Osteocyte (in vitro differentiated cells): Measurements from ENCODE around the gene NPHS1. TPM values are rescaled to one million over a fixed set of nuclear protein-coding genes. Genes with fewer than 3 reads are reported as not detected.
A peak's percentile ranks its signal among the peaks of the same experiment; 100 is the strongest.
"Not testable (repeated sequence)": the region's sequence is repeated elsewhere in the genome, so short reads cannot be mapped to it uniquely, and the experiment has no call there.

Source experiments
- DNase-seq: peaks from one replicate; pipeline ENCODE4 v3.0.0; 2021; ENCODE audit warnings: mixed read lengths; ENCODE audit not compliant: unreplicated experiment; ENCODE audit errors: extremely low spot score
- H3K27ac Mint-ChIP-seq: one replicate; pipeline ENCODE4 v1.8.0; 2021; ENCODE audit warnings: mild to moderate bottlenecking, mixed read lengths; ENCODE audit not compliant: unreplicated experiment
- H3K27me3 Mint-ChIP-seq: one replicate; pipeline ENCODE4 v1.8.0; 2021; ENCODE audit warnings: mixed read lengths; ENCODE audit not compliant: unreplicated experiment
- H3K36me3 Mint-ChIP-seq: one replicate; pipeline ENCODE4 v1.8.0; 2021; ENCODE audit warnings: mixed read lengths; ENCODE audit not compliant: unreplicated experiment
- H3K4me1 Mint-ChIP-seq: one replicate; pipeline ENCODE4 v1.8.0; 2021; ENCODE audit warnings: mixed read lengths; ENCODE audit not compliant: unreplicated experiment
- H3K4me3 Mint-ChIP-seq: one replicate; pipeline ENCODE4 v1.8.0; 2021; ENCODE audit warnings: mild to moderate bottlenecking, moderate library complexity, mixed read lengths; ENCODE audit not compliant: unreplicated experiment
- H3K9me3 Mint-ChIP-seq: one replicate; pipeline ENCODE4 v1.8.0; 2021; ENCODE audit warnings: mixed read lengths; ENCODE audit not compliant: unreplicated experiment
- total RNA-seq: library from RNA; stranded (reverse); gene quantifications from 2 replicates; pipeline ENCODE4 v1.2.1, GENCODE V29; 2021
- TF ChIP-seq, protein P1 (sequence below): fragments of 200-600 bp; sonication (generic); IDR thresholded peaks from 2 replicates; pipeline ENCODE4 v1.5.0; 2021; ENCODE audit warnings: antibody characterized with exemption, mild to moderate bottlenecking, moderate library complexity

Gene NPHS1
- total RNA-seq, 1 donor from 2014 or later, result not detected

DNA sequence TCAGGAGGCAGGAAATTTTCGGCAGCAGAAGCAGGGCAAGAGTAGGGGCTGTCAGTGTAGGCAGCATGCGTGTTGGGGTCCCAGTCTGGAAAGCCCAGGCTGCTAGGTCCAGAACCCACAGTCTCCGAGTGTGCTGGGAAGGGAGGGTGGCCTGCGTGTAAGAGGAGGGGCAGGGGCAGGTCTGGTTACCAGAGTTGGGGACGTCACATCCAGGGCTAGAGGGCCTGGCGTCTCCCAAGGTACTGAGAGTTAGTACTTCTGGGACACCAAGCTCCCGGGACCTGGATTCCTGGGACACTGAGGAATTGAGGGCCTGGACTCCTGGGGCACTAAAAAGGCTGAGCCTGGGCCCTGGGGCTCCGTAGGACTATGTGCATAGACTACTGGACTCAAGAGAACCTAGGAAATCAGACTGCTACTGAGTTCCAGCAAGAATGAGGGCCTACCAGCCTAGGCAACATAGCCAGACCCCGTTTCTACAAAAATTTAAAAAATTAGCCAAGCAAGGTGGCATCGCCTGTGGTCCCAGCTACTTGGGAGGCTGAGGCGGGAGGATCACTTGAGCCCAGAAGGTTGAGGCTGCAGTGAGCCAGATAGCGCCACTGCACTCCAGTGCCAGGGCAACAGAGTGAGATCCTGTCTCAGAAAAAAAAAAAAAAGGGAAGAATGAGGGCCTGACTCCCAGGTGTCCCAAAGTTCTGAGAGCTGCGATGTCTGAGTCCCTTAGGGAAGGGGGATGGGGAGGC is 45.6 kb upstream of the NPHS1 start:
- Mint-ChIP-seq H3K9me3 (no peaks in the 10 kb centered on the region), H3K36me3 (peaks cover 7% of the 10 kb centered on the region), H3K27me3 (no peaks in the 10 kb centered on the region), H3K4me3 (peak overlapping the region; percentile 91), H3K27ac (peak overlapping the region; percentile 69), H3K4me1 (peaks cover 23% of the 10 kb centered on the region)
- DNase-seq, result no peak
- TF ChIP-seq, protein P1, sequence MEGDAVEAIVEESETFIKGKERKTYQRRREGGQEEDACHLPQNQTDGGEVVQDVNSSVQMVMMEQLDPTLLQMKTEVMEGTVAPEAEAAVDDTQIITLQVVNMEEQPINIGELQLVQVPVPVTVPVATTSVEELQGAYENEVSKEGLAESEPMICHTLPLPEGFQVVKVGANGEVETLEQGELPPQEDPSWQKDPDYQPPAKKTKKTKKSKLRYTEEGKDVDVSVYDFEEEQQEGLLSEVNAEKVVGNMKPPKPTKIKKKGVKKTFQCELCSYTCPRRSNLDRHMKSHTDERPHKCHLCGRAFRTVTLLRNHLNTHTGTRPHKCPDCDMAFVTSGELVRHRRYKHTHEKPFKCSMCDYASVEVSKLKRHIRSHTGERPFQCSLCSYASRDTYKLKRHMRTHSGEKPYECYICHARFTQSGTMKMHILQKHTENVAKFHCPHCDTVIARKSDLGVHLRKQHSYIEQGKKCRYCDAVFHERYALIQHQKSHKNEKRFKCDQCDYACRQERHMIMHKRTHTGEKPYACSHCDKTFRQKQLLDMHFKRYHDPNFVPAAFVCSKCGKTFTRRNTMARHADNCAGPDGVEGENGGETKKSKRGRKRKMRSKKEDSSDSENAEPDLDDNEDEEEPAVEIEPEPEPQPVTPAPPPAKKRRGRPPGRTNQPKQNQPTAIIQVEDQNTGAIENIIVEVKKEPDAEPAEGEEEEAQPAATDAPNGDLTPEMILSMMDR, result no peak

DNA sequence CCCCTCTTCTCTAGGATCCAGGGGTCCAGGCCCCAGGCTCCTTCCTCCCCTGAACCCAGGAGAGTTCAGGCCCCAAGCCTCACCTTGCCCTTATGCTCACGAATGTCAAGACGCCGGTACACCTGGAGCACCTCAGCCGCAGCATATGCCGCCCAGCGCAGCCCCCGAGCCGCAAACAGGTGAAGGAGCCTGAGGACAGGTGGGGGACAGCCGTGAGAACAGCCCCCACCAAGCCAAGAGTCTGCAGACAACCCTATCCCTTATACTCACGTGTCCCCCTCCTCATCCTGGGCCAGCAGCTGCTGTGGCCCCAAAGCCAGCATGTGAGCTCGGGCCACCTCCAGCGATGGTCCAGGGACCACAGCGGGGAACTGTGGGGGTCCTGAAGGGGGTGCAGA is 44.3 kb upstream of the NPHS1 start:
- no peak overlapping the region for H3K27ac Mint-ChIP-seq
- TF ChIP-seq, protein P1, result no peak

DNA sequence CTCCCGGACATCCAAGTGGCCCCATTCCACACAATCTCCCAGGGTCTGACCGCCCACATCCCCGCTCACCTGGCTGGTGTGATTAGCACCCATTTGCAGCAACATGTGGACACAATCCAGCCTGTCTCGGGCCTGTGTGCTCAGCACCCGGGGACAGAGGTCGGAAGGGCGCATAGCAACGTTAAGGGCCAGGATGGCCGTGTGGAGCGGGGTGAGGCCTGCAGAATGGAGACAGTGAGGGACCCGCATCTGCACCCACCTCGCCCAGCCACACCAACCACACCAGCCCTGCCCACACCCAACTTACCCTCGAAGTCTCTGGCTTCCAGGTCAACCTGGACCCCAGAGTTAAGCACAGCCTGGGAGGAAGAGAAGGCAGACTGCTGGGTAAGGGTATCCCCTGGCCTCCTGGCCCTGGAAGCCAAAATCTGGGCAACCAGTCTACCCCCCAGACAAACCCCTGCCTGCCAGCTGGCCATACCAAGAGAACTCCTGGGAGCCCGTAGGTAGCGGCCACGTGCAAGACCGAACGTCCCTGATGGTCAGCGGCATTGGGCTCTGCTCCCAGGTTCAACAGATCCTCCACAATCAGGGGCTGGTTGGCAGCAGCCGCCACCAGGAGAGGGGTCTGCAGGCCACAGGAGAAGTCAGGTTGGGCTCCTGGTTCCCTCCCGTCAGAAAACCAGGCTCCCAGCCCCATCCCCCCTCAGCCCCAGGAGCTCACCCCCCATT is 43.8 kb upstream of the NPHS1 start:
- H3K4me3 Mint-ChIP-seq, result no peak overlapping the region
- DNase-seq, result no peak
- peaks cover 12% of the 10 kb centered on the region for H3K36me3 Mint-ChIP-seq
- peaks cover 14% of the 10 kb centered on the region for H3K4me1 Mint-ChIP-seq
- H3K9me3 Mint-ChIP-seq, result no peaks in the 10 kb centered on the region
- no peak overlapping the region for H3K27ac Mint-ChIP-seq
- TF ChIP-seq, protein P1, result no peak
- no peaks in the 10 kb centered on the region for H3K27me3 Mint-ChIP-seq

More for the DNA sequence above, 44.3 kb upstream of the NPHS1 start:
- H3K36me3 Mint-ChIP-seq, result peaks cover 12% of the 10 kb centered on the region
- no peaks in the 10 kb centered on the region for H3K27me3 Mint-ChIP-seq
- DNase-seq, result no peak
- no peak overlapping the region for H3K4me3 Mint-ChIP-seq
- peaks cover 17% of the 10 kb centered on the region for H3K4me1 Mint-ChIP-seq
- H3K9me3 Mint-ChIP-seq, result no peaks in the 10 kb centered on the region

DNA sequence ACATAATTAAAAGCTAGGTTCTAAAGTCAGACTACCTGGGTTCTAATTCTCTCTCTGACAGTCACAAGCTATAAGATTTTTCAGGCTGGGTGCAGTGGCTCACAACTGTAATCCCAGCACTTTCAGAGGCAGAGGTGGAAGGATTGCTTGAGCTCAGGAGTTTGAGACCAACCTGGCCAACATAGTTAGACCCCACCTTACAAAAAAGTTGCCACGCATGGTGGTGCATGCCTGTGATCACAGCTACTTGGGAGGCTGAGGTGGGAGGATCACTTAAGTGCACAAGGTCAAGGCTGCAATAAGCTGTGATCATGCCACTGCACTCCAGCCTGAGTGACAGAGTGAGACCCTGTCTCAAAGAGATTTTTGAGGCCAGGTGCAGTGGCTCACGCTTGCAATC is 42.0 kb upstream of the NPHS1 start:
- Mint-ChIP-seq H3K36me3 (peaks cover 21% of the 10 kb centered on the region), H3K4me1 (peaks cover 8% of the 10 kb centered on the region), H3K4me3 (no peak overlapping the region), H3K27ac (no peak overlapping the region), H3K9me3 (no peaks in the 10 kb centered on the region), H3K27me3 (no peaks in the 10 kb centered on the region)
- no peak for DNase-seq
- TF ChIP-seq, protein P1, result no peak

DNA sequence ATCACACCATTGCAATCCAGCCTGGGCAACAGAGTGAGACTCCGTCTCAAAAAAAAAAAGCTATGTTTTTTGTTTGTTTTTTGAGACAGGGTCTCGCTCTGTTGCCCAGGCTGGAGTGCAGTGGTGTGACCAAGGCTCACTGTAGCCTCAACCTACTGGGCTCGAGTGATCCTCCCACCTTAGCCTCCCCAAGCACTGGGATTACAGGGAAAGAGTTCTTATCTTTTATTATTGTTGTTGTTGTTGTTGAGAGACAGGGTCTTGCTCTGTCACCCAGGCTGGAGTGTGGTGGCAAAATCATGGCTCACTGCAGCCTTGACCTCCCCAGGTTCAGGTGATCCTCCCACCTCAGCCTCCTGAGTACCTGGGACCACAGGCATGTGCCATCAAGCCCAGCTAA is 39.5 kb upstream of the NPHS1 start:
- H3K27me3 Mint-ChIP-seq, H3K27ac Mint-ChIP-seq, DNase-seq, H3K4me3 Mint-ChIP-seq, H3K9me3 Mint-ChIP-seq, H3K4me1 Mint-ChIP-seq: not testable (repeated sequence)
- peaks cover 34% of the 10 kb centered on the region for H3K36me3 Mint-ChIP-seq
